Measurements from ENCODE around the gene FGFR2. TPM values are rescaled to one million over a fixed set of nuclear protein-coding genes. Genes with fewer than 3 reads are reported as not detected.

Gene FGFR2
- total and polyA plus RNA-seq, 2 experiments from 2014 or later, result 41.3 to 90.4 TPM

GRCh38 chr10:121511943-121512342, 86.3 kb downstream of the FGFR2 start:
- Histone ChIP-seq H3K4me1 (ENCODE audit: insufficient read depth) (peaks cover 9% of the 10 kb centered on the region), H3K27me3 (no peaks in the 10 kb centered on the region)
- 66% methylated on average over 5 of the region's 5 CpGs for WGBS (ENCODE audit: low lambda C conversion rate, missing lambda C conversion rate)

DNA sequence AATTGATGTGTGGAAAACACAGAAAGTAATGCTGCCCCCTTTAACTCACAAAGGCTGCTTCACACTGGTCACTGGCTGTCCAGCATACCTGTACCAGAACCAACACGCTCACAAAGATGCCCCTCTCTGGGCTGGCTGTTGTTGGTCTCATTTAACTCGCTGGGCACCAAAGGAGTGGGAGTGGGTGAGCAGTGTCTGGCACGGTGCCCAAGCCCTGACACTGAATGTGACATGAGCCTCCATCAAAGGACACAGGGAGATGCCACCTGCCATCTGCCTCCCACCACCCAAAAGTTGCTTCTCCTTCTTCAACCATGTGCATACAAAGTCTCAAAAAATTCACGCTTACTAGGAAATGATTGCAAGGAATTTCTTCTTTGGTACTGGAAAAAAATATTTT, 86.8 kb downstream of the FGFR2 start:
- Histone ChIP-seq H3K79me2 (peaks cover 66% of the 10 kb centered on the region), H4K20me1 (ENCODE audit: insufficient read depth, poor library complexity, severe bottlenecking) (no peaks in the 10 kb centered on the region), H3K4me3 (no peak overlapping the region), H3K9me3 (ENCODE audit: low read depth) (no peaks in the 10 kb centered on the region), H2AFZ (no peak overlapping the region), H3K9me2 (replicated peaks; ENCODE audit: insufficient read depth) (no peaks in the 10 kb centered on the region), H3K36me3 (replicated peaks; ENCODE audit: insufficient read depth, low read depth) (no peaks in the 10 kb centered on the region), H3K4me2 (no peak overlapping the region), H3K27me3 (no peaks in the 10 kb centered on the region), H3K27ac (no peak overlapping the region), H3K4me1 (ENCODE audit: insufficient read depth) (peaks cover 9% of the 10 kb centered on the region)
- WGBS (ENCODE audit: low lambda C conversion rate, missing lambda C conversion rate), result 97% methylated on average over 4 of the region's 4 CpGs
- TF ChIP-seq EZH2 (IDR thresholded peaks at IDR 0.05; ENCODE audit: borderline replicate concordance) (no peak), EZH2phosphoT487 (IDR thresholded peaks at IDR 0.05; ENCODE audit: low read depth, severe bottlenecking, unreplicated experiment) (no peak), CTCF (IDR thresholded peaks at IDR 0.05; ENCODE audit: poor library complexity) (no peak)
- DNase-seq (ENCODE audit: low spot score), result no peak

More at GRCh38 chr10:121511943-121512342, 86.3 kb downstream of the FGFR2 start:
- Histone ChIP-seq H3K4me2 (no peak overlapping the region), H2AFZ (no peak overlapping the region), H3K79me2 (peaks cover 68% of the 10 kb centered on the region), H3K9me3 (ENCODE audit: low read depth) (no peaks in the 10 kb centered on the region), H3K9me2 (replicated peaks; ENCODE audit: insufficient read depth) (no peaks in the 10 kb centered on the region), H3K4me3 (no peak overlapping the region), H4K20me1 (ENCODE audit: insufficient read depth, poor library complexity, severe bottlenecking) (no peaks in the 10 kb centered on the region), H3K36me3 (replicated peaks; ENCODE audit: insufficient read depth, low read depth) (no peaks in the 10 kb centered on the region), H3K27ac (no peak overlapping the region)
- DNase-seq (ENCODE audit: low spot score), result no peak
- TF ChIP-seq EZH2phosphoT487 (IDR thresholded peaks at IDR 0.05; ENCODE audit: low read depth, severe bottlenecking, unreplicated experiment) (no peak), CTCF (IDR thresholded peaks at IDR 0.05; ENCODE audit: poor library complexity) (no peak), EZH2 (IDR thresholded peaks at IDR 0.05; ENCODE audit: borderline replicate concordance) (no peak)

DNA sequence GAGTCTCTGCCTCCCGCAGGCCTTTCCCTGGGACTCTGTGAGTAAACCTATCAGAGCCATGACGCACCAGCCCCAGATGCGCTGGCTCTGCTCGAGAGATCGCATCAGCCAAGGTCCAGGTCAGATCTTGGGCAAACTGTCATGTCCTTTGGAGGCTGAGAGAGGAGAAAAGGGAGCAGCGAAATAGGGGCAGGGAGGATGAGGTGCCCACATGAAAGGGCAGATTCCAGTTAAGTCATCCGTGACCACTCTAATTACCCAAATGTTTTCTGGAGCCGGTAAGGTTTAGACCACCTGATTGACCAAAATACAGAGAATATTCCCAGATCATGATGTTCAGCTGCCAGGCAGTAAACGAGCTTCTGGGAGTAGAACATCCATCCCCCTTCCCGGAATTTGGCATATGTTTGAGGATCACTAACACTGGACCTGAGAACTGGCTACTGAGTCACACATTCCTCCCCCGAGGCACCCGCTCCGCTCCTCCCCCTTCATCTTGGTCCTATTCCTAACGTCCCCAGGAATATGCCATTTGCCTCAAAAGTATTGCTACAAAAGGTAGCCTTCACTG, 88.0 kb downstream of the FGFR2 start:
- Histone ChIP-seq H3K79me2 (peaks cover 64% of the 10 kb centered on the region), H3K9me3 (ENCODE audit: low read depth) (no peaks in the 10 kb centered on the region), H3K4me1 (ENCODE audit: insufficient read depth) (peaks cover 9% of the 10 kb centered on the region), H3K36me3 (replicated peaks; ENCODE audit: insufficient read depth, low read depth) (no peaks in the 10 kb centered on the region), H3K4me3 (no peak overlapping the region), H3K27ac (peak overlapping the region; percentile 40), H3K4me2 (no peak overlapping the region), H3K27me3 (no peaks in the 10 kb centered on the region), H2AFZ (no peak overlapping the region), H4K20me1 (ENCODE audit: insufficient read depth, poor library complexity, severe bottlenecking) (no peaks in the 10 kb centered on the region), H3K9me2 (replicated peaks; ENCODE audit: insufficient read depth) (no peaks in the 10 kb centered on the region)
- DNase-seq (ENCODE audit: low spot score), result no peak
- 86% methylated on average over 14 of the region's 14 CpGs for WGBS (ENCODE audit: low lambda C conversion rate, missing lambda C conversion rate)
- TF ChIP-seq EZH2phosphoT487 (IDR thresholded peaks at IDR 0.05; ENCODE audit: low read depth, severe bottlenecking, unreplicated experiment) (no peak), EZH2 (IDR thresholded peaks at IDR 0.05; ENCODE audit: borderline replicate concordance) (no peak), CTCF (IDR thresholded peaks at IDR 0.05; ENCODE audit: poor library complexity) (no peak)
